ENCODE data around the gene DNLZ. TPM values are rescaled to one million over a fixed set of nuclear protein-coding genes. Genes with fewer than 3 reads are reported as not detected.

The DNLZ gene
- total and polyA plus RNA-seq, 2 donors (not counting 3 experiments of a cell fraction or from before 2014, with no cell fraction given) = 26.9 to 38.4 TPM

DNA sequence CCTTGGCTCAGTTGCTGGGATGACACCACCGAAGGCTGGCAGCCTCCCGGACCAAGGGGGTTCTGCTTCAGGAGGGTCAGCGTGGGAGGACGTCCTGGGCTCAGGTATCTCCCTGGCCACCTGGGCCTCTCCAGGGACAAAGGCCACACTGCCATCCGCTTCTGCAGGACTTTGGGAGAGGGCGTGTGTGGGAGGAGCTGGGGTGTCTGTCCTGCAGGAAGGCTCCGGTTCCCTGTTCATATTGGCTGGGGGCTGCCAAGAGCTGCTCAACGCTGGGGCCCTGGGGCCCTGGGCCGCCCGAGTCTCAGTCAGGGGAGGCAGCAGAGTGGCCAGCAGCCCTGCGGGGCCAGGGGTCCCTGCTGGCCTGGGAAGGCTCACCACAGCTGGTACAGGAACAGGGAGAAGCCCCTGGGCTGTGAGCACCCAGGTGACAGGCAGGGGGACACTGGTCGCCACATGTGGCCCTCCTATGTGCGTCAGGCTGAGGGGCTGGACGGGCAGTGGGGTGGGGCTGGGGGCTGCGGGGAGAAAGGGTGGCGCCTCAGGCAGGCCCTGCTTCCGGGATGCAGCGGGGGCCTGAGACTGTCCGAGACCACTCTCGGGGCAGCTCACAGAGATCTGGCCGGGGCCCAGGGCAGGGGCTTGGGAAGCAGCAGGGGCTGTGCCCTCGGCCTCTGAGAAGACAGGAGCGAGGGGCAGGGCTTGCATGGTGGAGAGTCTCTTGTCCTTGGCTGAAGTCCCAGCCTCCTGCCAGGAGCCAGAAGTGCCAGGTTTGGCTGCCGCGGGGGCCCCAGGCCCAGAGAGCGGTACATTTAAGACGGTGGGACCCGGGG is 14.8 kb upstream of the DNLZ start:
- TF ChIP-seq EZH2 (IDR thresholded peaks at IDR 0.05; ENCODE audit: borderline replicate concordance, low read depth, low read length, severe bottlenecking) (no peak), FOS (IDR thresholded peaks at IDR 0.05; ENCODE audit: borderline replicate concordance, insufficient read depth, low read length) (no peak), GATA2 (IDR thresholded peaks at IDR 0.05; ENCODE audit: insufficient read depth, insufficient read length, low read depth, low read length) (no peak), POLR2AphosphoS5 (IDR thresholded peaks at IDR 0.05; ENCODE audit: insufficient read depth, low read depth, low read length) (no peak), POLR2A (IDR thresholded peaks at IDR 0.05; ENCODE audit: low read depth, low read length) (no peak), JUN (IDR thresholded peaks at IDR 0.05; ENCODE audit: borderline replicate concordance, insufficient read depth, insufficient read length, low read depth) (no peak), MYC (IDR thresholded peaks at IDR 0.05; ENCODE audit: low read depth, low read length) (no peak)
- TF ChIP-seq, protein P1, sequence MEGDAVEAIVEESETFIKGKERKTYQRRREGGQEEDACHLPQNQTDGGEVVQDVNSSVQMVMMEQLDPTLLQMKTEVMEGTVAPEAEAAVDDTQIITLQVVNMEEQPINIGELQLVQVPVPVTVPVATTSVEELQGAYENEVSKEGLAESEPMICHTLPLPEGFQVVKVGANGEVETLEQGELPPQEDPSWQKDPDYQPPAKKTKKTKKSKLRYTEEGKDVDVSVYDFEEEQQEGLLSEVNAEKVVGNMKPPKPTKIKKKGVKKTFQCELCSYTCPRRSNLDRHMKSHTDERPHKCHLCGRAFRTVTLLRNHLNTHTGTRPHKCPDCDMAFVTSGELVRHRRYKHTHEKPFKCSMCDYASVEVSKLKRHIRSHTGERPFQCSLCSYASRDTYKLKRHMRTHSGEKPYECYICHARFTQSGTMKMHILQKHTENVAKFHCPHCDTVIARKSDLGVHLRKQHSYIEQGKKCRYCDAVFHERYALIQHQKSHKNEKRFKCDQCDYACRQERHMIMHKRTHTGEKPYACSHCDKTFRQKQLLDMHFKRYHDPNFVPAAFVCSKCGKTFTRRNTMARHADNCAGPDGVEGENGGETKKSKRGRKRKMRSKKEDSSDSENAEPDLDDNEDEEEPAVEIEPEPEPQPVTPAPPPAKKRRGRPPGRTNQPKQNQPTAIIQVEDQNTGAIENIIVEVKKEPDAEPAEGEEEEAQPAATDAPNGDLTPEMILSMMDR (IDR thresholded peaks at IDR 0.05; ENCODE audit: extremely low read depth in 1 of 2, insufficient read depth in 1 of 2, low read depth in 1 of 2, low read length in 2 of 2) = no peak
- TF ChIP-seq, protein P2, sequence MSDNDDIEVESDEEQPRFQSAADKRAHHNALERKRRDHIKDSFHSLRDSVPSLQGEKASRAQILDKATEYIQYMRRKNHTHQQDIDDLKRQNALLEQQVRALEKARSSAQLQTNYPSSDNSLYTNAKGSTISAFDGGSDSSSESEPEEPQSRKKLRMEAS (IDR thresholded peaks at IDR 0.05; ENCODE audit: insufficient read depth, insufficient read length) = no peak
- CTCF ChIA-PET = interaction anchor here (1.5 to 2.3 kb wide), 2 partner anchors 11 to 15 kb away, joined by 3 to 10 read pairs; partner anchors contain the start of gene DNLZ
- Histone ChIP-seq H3K9me3 (replicated peaks; ENCODE audit: control insufficient read depth, insufficient read depth, low read length) (no peaks in the 10 kb centered on the region), H3K4me3 (replicated peaks in 1 of 3; ENCODE audit: insufficient read depth in 1 of 3, low read depth in 1 of 3, low read length in 3 of 3) (no peak overlapping the region), H3K36me3 (ENCODE audit: control insufficient read depth in 2 of 2, extremely low read depth in 1 of 2, insufficient read depth in 2 of 2, low read length in 2 of 2) (peaks cover 4 to 41% of the 10 kb centered on the region in 2 experiments), H3K4me1 (ENCODE audit: control insufficient read depth, extremely low read depth, insufficient read depth, low read length) (no peaks in the 10 kb centered on the region), H3K4me2 (ENCODE audit: insufficient read depth, low read length) (no peak overlapping the region), H3K9me1 (replicated peaks; ENCODE audit: control insufficient read depth, extremely low read depth, insufficient read depth, low read length) (no peaks in the 10 kb centered on the region), H4K20me1 (replicated peaks; ENCODE audit: control insufficient read depth, extremely low read depth, insufficient read depth, low read length) (no peaks in the 10 kb centered on the region), H2AFZ (ENCODE audit: low read depth, low read length) (no peak overlapping the region), H3K9ac (replicated peaks; ENCODE audit: extremely low read depth, insufficient read depth, low read length) (no peak overlapping the region), H3K79me2 (ENCODE audit: control insufficient read depth, insufficient read depth, low read length) (no peaks in the 10 kb centered on the region), H3K27ac (ENCODE audit: insufficient read depth, low read depth, low read length) (no peak overlapping the region), H3K27me3 (ENCODE audit: control insufficient read depth in 2 of 2, insufficient read depth in 2 of 2, low read length in 2 of 2) (no peaks in the 10 kb centered on the region)
- FAIRE-seq = no peak
- dilution Hi-C loops (cut with MboI; ENCODE audit: extremely low pct_ligation_motif_present, low sequenced_read_pairs) = no loop called here
- no peak for DNase-seq (ENCODE audit: low read depth, low spot score)
- intact Hi-C loops (cut with micrococcal nuclease) = no loop called here
- POLR2A ChIA-PET = no interaction called here
- BruUV-seq (replicated peaks) = TSS peak; percentile 12

Data from endothelial cell of umbilical vein (primary cell).